Measurements from ENCODE around the gene SNED1. TPM values are rescaled to one million over a fixed set of nuclear protein-coding genes. Genes with fewer than 3 reads are reported as not detected.
A peak's percentile ranks its signal among the peaks of the same experiment; 100 is the strongest.

Gene SNED1
- total RNA-seq, 2 donors from 2014 or later = 0.66 to 4.5 TPM

DNA sequence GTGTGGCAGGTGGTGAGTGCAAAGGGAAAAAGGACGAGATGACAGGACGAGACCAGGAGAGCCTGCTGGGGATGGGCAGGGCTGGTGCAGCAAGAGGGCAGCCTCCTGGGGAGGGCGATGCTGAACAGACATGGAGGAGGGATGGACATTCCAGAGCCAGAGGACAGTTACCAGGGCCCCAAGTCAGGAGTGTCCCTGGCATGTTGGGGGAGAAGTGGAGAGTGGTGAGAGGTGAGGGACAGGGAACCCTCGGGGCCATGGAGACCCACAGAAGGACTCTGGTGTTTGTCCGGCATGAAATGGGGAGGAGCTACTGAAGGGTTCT is 84.6 kb downstream of the SNED1 start:
- H3K36me3 ChIP-seq (ENCODE audit: control insufficient read depth, insufficient read depth, low read length) = peaks cover 19% of the 10 kb centered on the region
- 94 to 100% methylated on average over 2 to 5 of the region's 5 CpGs for WGBS, 2 experiments (ENCODE audit: insufficient coverage in 1 of 2, insufficient read length in 1 of 2)
- H3K9ac ChIP-seq (ENCODE audit: extremely low read depth, low read length, poor library complexity, severe bottlenecking) = no peak overlapping the region
- H3K27ac ChIP-seq (ENCODE audit: low read depth, low read length) = no peak overlapping the region
- no peaks in the 10 kb centered on the region for H3K27me3 ChIP-seq (ENCODE audit: control insufficient read depth, insufficient read depth, low read length, poor library complexity, severe bottlenecking)
- H3K4me1 ChIP-seq (ENCODE audit: control insufficient read depth, insufficient read depth, low read length) = peaks cover 3% of the 10 kb centered on the region
- no peak overlapping the region for H3K27ac Mint-ChIP-seq
- DNase-seq = peak; percentile 37
- H3K36me3 Mint-ChIP-seq (ENCODE audit: low read depth) = peaks cover 30% of the 10 kb centered on the region
- TF ChIP-seq, protein P1, sequence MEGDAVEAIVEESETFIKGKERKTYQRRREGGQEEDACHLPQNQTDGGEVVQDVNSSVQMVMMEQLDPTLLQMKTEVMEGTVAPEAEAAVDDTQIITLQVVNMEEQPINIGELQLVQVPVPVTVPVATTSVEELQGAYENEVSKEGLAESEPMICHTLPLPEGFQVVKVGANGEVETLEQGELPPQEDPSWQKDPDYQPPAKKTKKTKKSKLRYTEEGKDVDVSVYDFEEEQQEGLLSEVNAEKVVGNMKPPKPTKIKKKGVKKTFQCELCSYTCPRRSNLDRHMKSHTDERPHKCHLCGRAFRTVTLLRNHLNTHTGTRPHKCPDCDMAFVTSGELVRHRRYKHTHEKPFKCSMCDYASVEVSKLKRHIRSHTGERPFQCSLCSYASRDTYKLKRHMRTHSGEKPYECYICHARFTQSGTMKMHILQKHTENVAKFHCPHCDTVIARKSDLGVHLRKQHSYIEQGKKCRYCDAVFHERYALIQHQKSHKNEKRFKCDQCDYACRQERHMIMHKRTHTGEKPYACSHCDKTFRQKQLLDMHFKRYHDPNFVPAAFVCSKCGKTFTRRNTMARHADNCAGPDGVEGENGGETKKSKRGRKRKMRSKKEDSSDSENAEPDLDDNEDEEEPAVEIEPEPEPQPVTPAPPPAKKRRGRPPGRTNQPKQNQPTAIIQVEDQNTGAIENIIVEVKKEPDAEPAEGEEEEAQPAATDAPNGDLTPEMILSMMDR (conservative IDR thresholded peaks at IDR 0.05) = no peak
- H3K9me3 ChIP-seq (ENCODE audit: control insufficient read depth, low read length) = no peaks in the 10 kb centered on the region
- H3K9me3 Mint-ChIP-seq = no peaks in the 10 kb centered on the region
- peaks cover 3% of the 10 kb centered on the region for H3K4me1 Mint-ChIP-seq
- H3K27me3 Mint-ChIP-seq (ENCODE audit: insufficient read depth) = no peaks in the 10 kb centered on the region
- H3K4me3 ChIP-seq (ENCODE audit: low read length) = no peak overlapping the region
- no peak overlapping the region for H3K4me3 Mint-ChIP-seq

DNA sequence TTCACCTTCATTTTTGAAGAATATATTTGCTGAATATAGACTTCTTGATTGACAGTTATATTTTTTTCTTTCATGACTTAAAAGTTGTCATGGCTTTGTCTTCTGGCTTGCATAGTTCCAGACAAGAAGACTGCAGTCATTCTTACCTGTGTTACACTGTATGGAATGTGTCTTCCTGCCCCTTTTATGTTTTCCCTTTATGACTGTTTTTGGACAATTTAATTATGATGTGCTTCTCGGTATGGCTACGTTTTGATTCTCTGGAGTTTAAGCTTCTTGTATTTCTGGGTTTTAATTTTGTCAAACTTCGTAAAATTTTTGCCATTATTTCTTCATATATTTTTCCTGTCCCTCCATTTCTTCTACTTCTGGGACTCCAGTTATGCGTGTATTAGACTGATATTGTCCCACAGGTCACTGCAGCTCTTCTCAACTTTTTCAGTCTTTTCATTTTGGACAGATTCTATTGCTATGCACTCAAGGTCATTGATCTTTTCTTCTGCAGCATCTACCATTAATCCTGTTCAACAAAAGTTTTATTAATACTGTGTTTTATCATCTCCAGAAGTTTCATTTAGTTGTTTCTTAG is 86.5 kb downstream of the SNED1 start:
- TF ChIP-seq, protein P1 (conservative IDR thresholded peaks at IDR 0.05) = no peak
- Histone ChIP-seq H3K9me3 (ENCODE audit: control insufficient read depth, low read length) (no peaks in the 10 kb centered on the region), H3K27me3 (ENCODE audit: control insufficient read depth, insufficient read depth, low read length, poor library complexity, severe bottlenecking) (no peaks in the 10 kb centered on the region), H3K4me3 (ENCODE audit: low read length) (no peak overlapping the region), H3K36me3 (ENCODE audit: control insufficient read depth, insufficient read depth, low read length) (peaks cover 36% of the 10 kb centered on the region), H3K9ac (ENCODE audit: extremely low read depth, low read length, poor library complexity, severe bottlenecking) (no peak overlapping the region), H3K27ac (ENCODE audit: low read depth, low read length) (no peak overlapping the region), H3K4me1 (ENCODE audit: control insufficient read depth, insufficient read depth, low read length) (peaks cover 3% of the 10 kb centered on the region)
- Mint-ChIP-seq H3K27me3 (ENCODE audit: insufficient read depth) (no peaks in the 10 kb centered on the region), H3K4me1 (peaks cover 3% of the 10 kb centered on the region), H3K9me3 (no peaks in the 10 kb centered on the region), H3K27ac (no peak overlapping the region), H3K36me3 (ENCODE audit: low read depth) (peaks cover 45% of the 10 kb centered on the region), H3K4me3 (no peak overlapping the region)
- no peak for DNase-seq
- 95 to 97% methylated on average over 2 to 4 of the region's 4 CpGs for WGBS, 2 experiments (ENCODE audit: insufficient coverage in 1 of 2, insufficient read length in 1 of 2)

DNA sequence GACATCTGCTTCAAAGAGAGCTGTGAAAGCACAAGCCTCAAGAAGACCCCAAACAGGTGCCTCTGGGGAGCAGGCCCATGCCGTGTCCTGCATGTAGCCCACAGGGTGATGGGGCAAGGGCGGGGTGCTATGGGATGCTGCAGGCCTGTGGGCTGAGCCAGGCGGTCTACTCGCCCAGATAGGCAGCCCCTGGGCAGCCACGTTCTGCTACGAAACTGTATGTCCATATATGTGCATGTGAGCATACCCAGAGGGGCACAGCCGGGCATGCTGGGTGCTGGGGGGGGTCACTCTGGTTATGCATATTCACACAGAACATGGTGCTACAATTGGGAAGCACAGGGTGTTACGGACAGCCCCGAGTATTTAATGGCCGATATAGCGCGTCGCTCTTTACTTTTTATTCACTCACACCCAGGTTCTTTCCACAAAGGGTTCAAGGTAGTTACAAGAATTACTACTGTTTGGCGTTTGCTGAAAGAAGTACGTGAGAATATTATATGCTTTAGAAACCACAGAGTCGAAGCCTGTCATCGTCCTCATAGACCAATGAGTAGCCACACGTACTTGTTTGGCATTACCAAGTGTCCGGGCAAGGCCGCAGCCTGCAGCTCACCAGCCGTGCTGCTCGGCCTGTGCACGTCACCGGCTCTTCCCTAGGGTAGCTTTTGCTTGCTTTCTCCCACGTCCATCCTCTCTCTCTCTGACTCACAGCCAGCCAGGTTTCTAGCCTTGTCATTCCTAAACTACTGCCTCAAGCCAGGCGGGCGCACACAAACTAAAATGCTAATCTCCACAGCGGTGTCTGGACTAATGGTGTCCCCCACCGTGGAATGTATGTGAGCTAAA is 89.2 kb downstream of the SNED1 start:
- Histone ChIP-seq H3K4me3 (ENCODE audit: low read length) (no peak overlapping the region), H3K27ac (ENCODE audit: low read depth, low read length) (no peak overlapping the region), H3K4me1 (ENCODE audit: control insufficient read depth, insufficient read depth, low read length) (no peaks in the 10 kb centered on the region), H3K9ac (ENCODE audit: extremely low read depth, low read length, poor library complexity, severe bottlenecking) (no peak overlapping the region), H3K27me3 (ENCODE audit: control insufficient read depth, insufficient read depth, low read length, poor library complexity, severe bottlenecking) (no peaks in the 10 kb centered on the region), H3K9me3 (ENCODE audit: control insufficient read depth, low read length) (no peaks in the 10 kb centered on the region), H3K36me3 (ENCODE audit: control insufficient read depth, insufficient read depth, low read length) (peaks cover 54% of the 10 kb centered on the region)
- 96% methylated on average over 27 to 29 of the region's 29 CpGs for WGBS, 2 experiments (ENCODE audit: insufficient coverage in 1 of 2, insufficient read length in 1 of 2)
- Mint-ChIP-seq H3K27ac (no peak overlapping the region), H3K9me3 (no peaks in the 10 kb centered on the region), H3K4me3 (no peak overlapping the region), H3K27me3 (ENCODE audit: insufficient read depth) (no peaks in the 10 kb centered on the region), H3K36me3 (ENCODE audit: low read depth) (peaks cover 60% of the 10 kb centered on the region), H3K4me1 (peaks cover under 1% of the 10 kb centered on the region)
- TF ChIP-seq, protein P1 (conservative IDR thresholded peaks at IDR 0.05) = no peak
- no peak for DNase-seq
